D721Med (cell line): ENCODE data around the gene NUP188.
"Not testable (repeated sequence)": the region's sequence is repeated elsewhere in the genome, so short reads cannot be mapped to it uniquely, and the experiment has no call there.

Experiments
- DNase-seq: peaks from one replicate; pipeline ENCODE4 v3.0.0; 2011; ENCODE audit warnings: low spot score; ENCODE audit not compliant: insufficient read length
- FAIRE-seq: peaks from 2 replicates; lab custom pipeline; 2011; peaks lifted over from hg19 to GRCh38; lab: Jason Lieb, UNC
- CTCF ChIP-seq: IDR thresholded peaks from 2 replicates; pipeline ENCODE4 v1.5.1; 2012; ENCODE audit warnings: mild to moderate bottlenecking, control low read depth; ENCODE audit not compliant: insufficient read depth; ENCODE audit errors: missing control alignments

NUP188 gene

GRCh38 chr9:128995791-128996190 is 48.3 kb downstream of the NUP188 start:
- no peak for DNase-seq
- FAIRE-seq, result no peak
- TF ChIP-seq CTCF, result no peak

GRCh38 chr9:128998462-128998861 is 51.0 kb downstream of the NUP188 start:
- TF ChIP-seq CTCF, result no peak
- FAIRE-seq (no peak), DNase-seq (no peak)

GRCh38 chr9:128999581-129000206 is 52.2 kb downstream of the NUP188 start:
- FAIRE-seq (no peak), DNase-seq (no peak)
- no peak for TF ChIP-seq CTCF

- TF ChIP-seq CTCF, result no peak
- FAIRE-seq (no peak), DNase-seq (no peak)
These were observed 54.2 kb downstream of the NUP188 start for GRCh38 chr9:129001504-129002325.

GRCh38 chr9:129002992-129003391 is 55.5 kb downstream of the NUP188 start:
- DNase-seq, result no peak
- no peak for FAIRE-seq
- no peak for TF ChIP-seq CTCF

- not testable (repeated sequence) for FAIRE-seq, DNase-seq
These were observed 56.7 kb downstream of the NUP188 start for GRCh38 chr9:129004173-129004572.

- FAIRE-seq, result no peak
These were observed 58.0 kb downstream of the NUP188 start for GRCh38 chr9:129005336-129005997.

More at GRCh38 chr9:129005336-129005997, 58.0 kb downstream of the NUP188 start:
- TF ChIP-seq CTCF, result no peak
- no peak for DNase-seq
